ENCODE measurements around the gene GRIK3.
"Not testable (repeated sequence)": the region's sequence is repeated elsewhere in the genome, so short reads cannot be mapped to it uniquely, and the experiment has no call there.

The GRIK3 gene

GRCh38 chr1:36948606-36949005 lies 85.7 kb downstream of the GRIK3 start:
- in situ Hi-C loops (cut with MboI; ENCODE audit: low sequenced_read_pairs), result no loop called here

- in situ Hi-C loops (cut with MboI; ENCODE audit: low sequenced_read_pairs), result no loop called here
These were observed 86.2 kb downstream of the GRIK3 start for GRCh38 chr1:36948147-36948546.

GRCh38 chr1:36947384-36947783 lies 86.9 kb downstream of the GRIK3 start:
- in situ Hi-C loops (cut with MboI; ENCODE audit: low sequenced_read_pairs), result no loop called here

- in situ Hi-C loops (cut with MboI; ENCODE audit: low sequenced_read_pairs), result no loop called here
These were observed 89.4 kb downstream of the GRIK3 start for GRCh38 chr1:36944883-36945282.

- in situ Hi-C loops (cut with MboI; ENCODE audit: low sequenced_read_pairs), result no loop called here
These were observed 92.2 kb downstream of the GRIK3 start for GRCh38 chr1:36942148-36942547.

GRCh38 chr1:36941316-36941978 lies 92.9 kb downstream of the GRIK3 start:
- in situ Hi-C loops (cut with MboI; ENCODE audit: low sequenced_read_pairs), result no loop called here

- in situ Hi-C loops (cut with MboI; ENCODE audit: low sequenced_read_pairs), result no loop called here
These were observed 95.5 kb downstream of the GRIK3 start for GRCh38 chr1:36938819-36939218.

- in situ Hi-C loops (cut with MboI; ENCODE audit: low sequenced_read_pairs), result no loop called here
These were observed 96.9 kb downstream of the GRIK3 start for GRCh38 chr1:36937371-36937770.

- in situ Hi-C loops (cut with MboI; ENCODE audit: low sequenced_read_pairs), result no loop called here
These were observed 100.3 kb downstream of the GRIK3 start for GRCh38 chr1:36934061-36934460.

GRCh38 chr1:36927826-36928225 lies 106.5 kb downstream of the GRIK3 start:
- in situ Hi-C loops (cut with MboI; ENCODE audit: low sequenced_read_pairs), result no loop called here

GRCh38 chr1:36925251-36925650 lies 109.1 kb downstream of the GRIK3 start:
- in situ Hi-C loops (cut with MboI; ENCODE audit: low sequenced_read_pairs), result no loop called here

- in situ Hi-C loops (cut with MboI; ENCODE audit: low sequenced_read_pairs), result no loop called here
These were observed 110.0 kb downstream of the GRIK3 start for GRCh38 chr1:36924282-36924811.

GRCh38 chr1:36922593-36923426 lies 111.5 kb downstream of the GRIK3 start:
- in situ Hi-C loops (cut with MboI; ENCODE audit: low sequenced_read_pairs), result no loop called here

GRCh38 chr1:36922071-36922470 lies 112.2 kb downstream of the GRIK3 start:
- in situ Hi-C loops (cut with MboI; ENCODE audit: low sequenced_read_pairs), result no loop called here

GRCh38 chr1:36920801-36921405 lies 113.4 kb downstream of the GRIK3 start:
- in situ Hi-C loops (cut with MboI; ENCODE audit: low sequenced_read_pairs), result no loop called here

- in situ Hi-C loops (cut with MboI; ENCODE audit: low sequenced_read_pairs), result no loop called here
These were observed 113.9 kb downstream of the GRIK3 start for GRCh38 chr1:36920371-36920770.

GRCh38 chr1:36919491-36920145 lies 114.7 kb downstream of the GRIK3 start:
- in situ Hi-C loops (cut with MboI; ENCODE audit: low sequenced_read_pairs), result no loop called here

- in situ Hi-C loops (cut with MboI; ENCODE audit: low sequenced_read_pairs), result no loop called here
These were observed 115.7 kb downstream of the GRIK3 start for GRCh38 chr1:36918604-36919003.

GRCh38 chr1:36916542-36916941 lies 117.8 kb downstream of the GRIK3 start:
- in situ Hi-C loops (cut with MboI; ENCODE audit: low sequenced_read_pairs), result not testable (repeated sequence)

- in situ Hi-C loops (cut with MboI; ENCODE audit: low sequenced_read_pairs), result no loop called here
These were observed 120.7 kb downstream of the GRIK3 start for GRCh38 chr1:36913484-36914060.

GRCh38 chr1:36913016-36913415 lies 121.3 kb downstream of the GRIK3 start:
- in situ Hi-C loops (cut with MboI; ENCODE audit: low sequenced_read_pairs), result no loop called here
